PC-3 (cell line): ENCODE data around the gene VEZT. TPM values are rescaled to one million over a fixed set of nuclear protein-coding genes. Genes with fewer than 3 reads are reported as not detected.

Experiments used
- ATAC-seq: fragments of 200-7000 bp; cut with Tn5 transposase; 2 replicates; pipeline ENCODE4 v1.9.1; 2020; ENCODE audit warnings: mild to moderate bottlenecking, moderate library complexity
- Bru-seq: library from RNA; stranded (reverse); fragments of 400-500 nt; gene quantifications from one replicate; lab custom pipeline; 2021; lab: Mats Ljungman, UMichigan
- BruChase-seq, 2 experiments: library from RNA; stranded (reverse); fragments of 400-500 nt; gene quantifications; one replicate each; lab custom pipeline; 2021; lab: Mats Ljungman, UMichigan
- BruUV-seq: library from RNA; stranded (reverse); fragments of 400-500 nt; replicated peaks from 2 replicates; lab custom pipeline; 2021; lab: Mats Ljungman, UMichigan
- CTCF ChIA-PET: fragments of 300-600 bp; sonication (Branson Sonifier 250); formaldehyde crosslinking; loops from one replicate; lab custom pipeline; 2022; ENCODE audit warnings: antibody characterized with exemption; lab: Charles Lee
- POLR2A ChIA-PET: fragments of 300-600 bp; sonication (Branson Sonifier 250); formaldehyde crosslinking; loops from one replicate; lab custom pipeline; 2022; ENCODE audit warnings: antibody characterized with exemption; ENCODE audit not compliant: unreplicated experiment; lab: Charles Lee
- DNase-seq: peaks from one replicate; pipeline ENCODE4 v3.0.0-alpha.2; 2015
- H2AFZ ChIP-seq: fragments of 300-600 bp; sonication (generic); 2 replicates; pipeline ENCODE4 v1.6.0; 2016; ENCODE audit warnings: antibody characterized with exemption, low read length
- H3F3A ChIP-seq: fragments of 300-600 bp; sonication (generic); one replicate; pipeline ENCODE4 v1.6.0; 2017; ENCODE audit warnings: antibody characterized with exemption, low read length, control low read depth, mild to moderate bottlenecking; ENCODE audit not compliant: unreplicated experiment
- H3K27ac ChIP-seq: fragments of 300-600 bp; sonication (generic); 2 replicates; pipeline ENCODE4 v1.5.1; 2016; ENCODE audit warnings: mild to moderate bottlenecking, low read length
- H3K27me3 ChIP-seq: fragments of 300-600 bp; sonication (generic); 2 replicates; pipeline ENCODE4 v1.6.1; 2016; ENCODE audit warnings: low read length, mixed read lengths
- H3K36me3 ChIP-seq: fragments of 300-600 bp; sonication (generic); 2 replicates; pipeline ENCODE4 v1.6.1; 2016; ENCODE audit warnings: low read depth, mixed run types, low read length, mixed read lengths
- H3K4me1 ChIP-seq: fragments of 300-600 bp; sonication (generic); 2 replicates; pipeline ENCODE4 v1.5.1; 2016; ENCODE audit warnings: low read length; ENCODE audit not compliant: insufficient read depth
- H3K4me2 ChIP-seq: fragments of 300-600 bp; sonication (generic); 2 replicates; pipeline ENCODE4 v1.6.0; 2016; ENCODE audit warnings: low read length
- H3K4me3 ChIP-seq: fragments of 300-600 bp; sonication (generic); 2 replicates; pipeline ENCODE4 v1.5.1; 2016; ENCODE audit warnings: mild to moderate bottlenecking, low read length, mixed read lengths
- H3K79me2 ChIP-seq: fragments of 300-600 bp; sonication (generic); 2 replicates; pipeline ENCODE4 v1.6.1; 2017; ENCODE audit warnings: low read length, mixed read lengths
- H3K9ac ChIP-seq: fragments of 300-600 bp; sonication (generic); 2 replicates; pipeline ENCODE4 v1.6.0; 2016; ENCODE audit warnings: mild to moderate bottlenecking, low read length
- H3K9me2 ChIP-seq: fragments of 300-600 bp; sonication (generic); replicated peaks from 2 replicates; pipeline ENCODE4 v1.6.1; 2016; ENCODE audit warnings: mixed run types, low read length, mixed read lengths
- H3K9me3 ChIP-seq: fragments of 300-600 bp; sonication (generic); 2 replicates; pipeline ENCODE4 v1.6.1; 2016; ENCODE audit warnings: low read length, mixed read lengths
- H4K20me1 ChIP-seq: fragments of 300-600 bp; sonication (generic); 2 replicates; pipeline ENCODE4 v1.6.1; 2016; ENCODE audit warnings: low read length, mixed read lengths
- CTCF ChIP-seq: fragments of 300-600 bp; sonication (generic); conservative IDR thresholded peaks from 2 replicates; pipeline ENCODE4 v1.5.1; 2017; ENCODE audit warnings: antibody characterized with exemption, low read depth, mild to moderate bottlenecking, low read length
- EZH2 ChIP-seq: fragments of 300-600 bp; sonication (generic); IDR thresholded peaks from one replicate; pipeline ENCODE4 v1.6.1; 2017; ENCODE audit warnings: antibody characterized with exemption, mild to moderate bottlenecking, low read length; ENCODE audit not compliant: unreplicated experiment
- EZH2phosphoT487 ChIP-seq: fragments of 300-600 bp; sonication (generic); IDR thresholded peaks from 2 replicates; pipeline ENCODE4 v1.6.1; 2018; ENCODE audit warnings: mild to moderate bottlenecking, antibody characterized with exemption, low read length, borderline replicate concordance
- intact Hi-C: fragments of 100-400 bp; cut with micrococcal nuclease; formaldehyde crosslinking; loops from 2 replicates; pipeline ENCODE4 v1.9.0; 2023
- long read RNA-seq: library from polyadenylated mRNA; unstranded; transcript quantifications from one replicate; pipeline ENCODE4 v2.0.0, GENCODE V29; 2021; ENCODE audit not compliant: unreplicated experiment
- total RNA-seq: library from RNA; depleted of rRNA; stranded (reverse); fragments of >200 nt; gene quantifications from 2 replicates; pipeline ENCODE4 v1.2.3, GENCODE V29; 2014; rRNA removed

VEZT gene
- total RNA-seq: 83.6 and 85.9 TPM in 2 replicates
- Bru-seq, nascent RNA: percentile 96 among the genes with signal in this experiment
- BruChase-seq, experiment 1, labeled RNA remaining after a 6-hour chase: percentile 89 among the genes with signal in this experiment
- percentile 91 among the genes with signal in this experiment for BruChase-seq, experiment 2, labeled RNA remaining after a 2-hour chase
- long read RNA-seq, full-length matches to known transcripts: 24 of 75 reads
- long read RNA-seq, partial matches to known transcripts: 16 of 75 reads
- long read RNA-seq, other reads (novel, unspliced or antisense): 35 of 75 reads

- Histone ChIP-seq H3K9me3 (no peaks in the 10 kb centered on the region), H3K4me1 (peaks cover 53% of the 10 kb centered on the region), H2AFZ (peak within 1 kb of the TSS; percentile 65), H3K9ac (peak within 1 kb of the TSS; percentile 92), H4K20me1 (peaks cover 27% of the 10 kb centered on the region), H3K36me3 (peaks cover 10% of the 10 kb centered on the region; the same call in 1 of the 2 replicates), H3K9me2 (no peaks in the 10 kb centered on the region), H3K27me3 (no peaks in the 10 kb centered on the region), H3K27ac (peak within 1 kb of the TSS; percentile 90), H3F3A (no peaks in the 10 kb centered on the region), H3K4me2 (peak within 1 kb of the TSS; percentile 93), H3K79me2 (peaks cover 95% of the 10 kb centered on the region), H3K4me3 (peak within 1 kb of the TSS; percentile 93)
- BruUV-seq: no TSS peak
- ATAC-seq (peak; percentile 74), DNase-seq (peak; percentile 99)
- TF ChIP-seq EZH2 (no peak), EZH2phosphoT487 (peak; percentile 91), CTCF (peak; percentile 64)
- POLR2A ChIA-PET: interaction anchor here (0.6 to 1.2 kb wide), 8 partner anchors 25 to 317 kb away, joined by 3 to 8 read pairs (median 5); partner anchors contain the start of gene NDUFA12
- intact Hi-C loops: loop anchor here (1.0 to 2.0 kb wide), 5 partner anchors 49 to 145 kb away; partner anchors contain the start of gene NR2C1
- CTCF ChIA-PET: interaction anchor here (0.6 to 1.3 kb wide), 7 partner anchors 45 to 727 kb away, joined by 3 to 16 read pairs (median 4); no protein-coding TSS in a partner anchor
These were observed at the start of gene VEZT, which contains the start of gene FGD6 for GRCh38 chr12:95217377-95218149. Gene VEZT (plus strand): TSS chr12:95217807. CDS start chr12:95217851, 44 bp downstream. Gene FGD6 (minus strand): TSS chr12:95217467. CDS start chr12:95217240, 227 bp downstream.

- DNase-seq: no peak
- no peaks in the 10 kb centered on the region for H3K27me3 ChIP-seq
- no peaks in the 10 kb centered on the region for H3F3A ChIP-seq
- H3K9me2 ChIP-seq: no peaks in the 10 kb centered on the region
- no peak overlapping the region for H3K9ac ChIP-seq
- 0 out of 2 replicates have a peak overlapping the region, but pooled peaks have one; percentile 5 for H3K27ac ChIP-seq
- peaks cover 3% of the 10 kb centered on the region; the same call in 1 of the 2 replicates for H3K79me2 ChIP-seq
- BruUV-seq: TSS peak; percentile 12
- peaks cover 15% of the 10 kb centered on the region; the same call in 1 of the 2 replicates for H3K4me1 ChIP-seq
- no peaks in the 10 kb centered on the region for H3K36me3 ChIP-seq
- ChIA-PET CTCF (no interaction called here), POLR2A (no interaction called here)
- TF ChIP-seq EZH2phosphoT487 (no peak), EZH2 (no peak), CTCF (no peak)
- no peak for ATAC-seq
- no peak overlapping the region for H3K4me3 ChIP-seq
- H4K20me1 ChIP-seq: no peaks in the 10 kb centered on the region
- H3K9me3 ChIP-seq: no peaks in the 10 kb centered on the region
- H3K4me2 ChIP-seq: no peak overlapping the region
- intact Hi-C loops: loop anchor here (2.0 kb wide), 1 partner anchor 48 kb away; the partner anchor contains the start of genes FGD6 and VEZT
- no peak overlapping the region for H2AFZ ChIP-seq
These were observed 48.9 kb upstream of the VEZT start for GRCh38 chr12:95168746-95169145.
